OCI-LY3 (cell line): ENCODE data around the gene MED17.
"Not testable (repeated sequence)": the region's sequence is repeated elsewhere in the genome, so short reads cannot be mapped to it uniquely, and the experiment has no call there.

Source experiments
- H2AFZ ChIP-seq: fragments of 200-600, 300-600 bp; shearing (Covaris generic); 2 replicates; pipeline ENCODE4 v1.6.0; 2014; ENCODE audit warnings: antibody characterized with exemption, low read depth, low read length
- H3K27ac ChIP-seq: fragments of 200-600, 300-600 bp; sonication (generic); 2 replicates; pipeline ENCODE4 v1.5.1; 2014; ENCODE audit warnings: mild to moderate bottlenecking, low read length, moderate library complexity, mixed read lengths
- H3K27me3 ChIP-seq: fragments of 200-600, 300-600 bp; sonication (generic); 2 replicates; pipeline ENCODE4 v1.6.1; 2014; ENCODE audit warnings: low read depth, low read length, mixed read lengths
- H3K36me3 ChIP-seq: fragments of 200-600, 300-600 bp; sonication (generic); replicated peaks from 2 replicates; pipeline ENCODE3; 2014; ENCODE audit warnings: low read depth, low read length, mixed read lengths
- H3K4me1 ChIP-seq: fragments of 300-600, 200-600 bp; sonication (generic); 2 replicates; pipeline ENCODE4 v1.6.1; 2014; ENCODE audit warnings: low read length, mixed read lengths
- H3K4me2 ChIP-seq: fragments of 200-600, 300-600 bp; sonication (generic); 2 replicates; pipeline ENCODE4 v1.6.1; 2014; ENCODE audit warnings: low read length, mixed read lengths
- H3K4me3 ChIP-seq: fragments of 300-600, 200-600 bp; sonication (generic); 2 replicates; pipeline ENCODE4 v1.5.1; 2014; ENCODE audit warnings: antibody characterized with exemption, mild to moderate bottlenecking, low read length, moderate library complexity
- H3K79me2 ChIP-seq: fragments of 300-600, 200-600 bp; shearing (Covaris generic); 2 replicates; pipeline ENCODE4 v1.6.1; 2014; ENCODE audit warnings: mild to moderate bottlenecking, low read length, mixed read lengths
- H3K9ac ChIP-seq: fragments of 300-600, 200-600 bp; shearing (Covaris generic); 2 replicates; pipeline ENCODE4 v1.6.0; 2014; ENCODE audit warnings: mild to moderate bottlenecking, low read length, moderate library complexity
- H3K9me3 ChIP-seq: fragments of 200-600, 300-600 bp; shearing (Covaris generic); 2 replicates; pipeline ENCODE4 v1.6.1; 2014; ENCODE audit warnings: low read length, mixed read lengths; ENCODE audit not compliant: insufficient read depth
- H4K20me1 ChIP-seq: fragments of 200-600, 300-600 bp; sonication (generic); 2 replicates; pipeline ENCODE4 v1.6.1; 2016; ENCODE audit warnings: low read length, mixed read lengths; ENCODE audit not compliant: insufficient read depth
- EZH2phosphoT487 ChIP-seq: fragments of 200-600 bp; shearing (Covaris generic); IDR thresholded peaks from 2 replicates; pipeline ENCODE4 v1.6.1; 2018; ENCODE audit warnings: antibody characterized with exemption, mixed run types, low read depth
- TF ChIP-seq, protein P1 (sequence below): fragments of 200-600, 300-600 bp; sonication (generic); IDR thresholded peaks from 2 replicates; pipeline ENCODE4 v1.5.1; 2014; ENCODE audit warnings: antibody characterized with exemption, low read length, low read depth

The MED17 gene

DNA sequence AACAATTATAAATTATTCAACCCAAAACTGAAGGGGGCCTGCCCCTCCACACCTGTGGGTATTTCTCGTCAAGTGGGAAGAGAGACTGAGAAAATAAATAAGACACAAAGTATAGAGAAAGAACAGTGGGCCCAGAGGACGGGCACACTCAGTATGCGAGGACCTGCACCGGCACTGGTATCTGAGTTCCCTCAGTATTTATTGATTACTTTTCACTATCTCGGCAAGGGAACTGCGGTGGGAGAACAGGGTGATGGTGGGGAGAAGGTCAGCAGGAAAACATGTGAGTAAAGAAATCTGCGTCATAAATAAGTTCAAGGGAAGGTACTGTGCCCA, 39.4 kb upstream of the MED17 start:
- H2AFZ ChIP-seq = no peak overlapping the region
- no peak overlapping the region for H3K4me3 ChIP-seq
- H3K79me2 ChIP-seq = peaks cover 33% of the 10 kb centered on the region
- no peak overlapping the region for H3K27ac ChIP-seq
- peaks cover 9% of the 10 kb centered on the region for H3K36me3 ChIP-seq
- H3K27me3 ChIP-seq = no peaks in the 10 kb centered on the region
- H3K9me3 ChIP-seq = no peaks in the 10 kb centered on the region
- no peak overlapping the region for H3K9ac ChIP-seq
- no peak overlapping the region for H3K4me2 ChIP-seq
- peaks cover under 1% of the 10 kb centered on the region; the same call in 1 of the 2 replicates for H4K20me1 ChIP-seq
- no peak for TF ChIP-seq EZH2phosphoT487
- TF ChIP-seq, protein P1, sequence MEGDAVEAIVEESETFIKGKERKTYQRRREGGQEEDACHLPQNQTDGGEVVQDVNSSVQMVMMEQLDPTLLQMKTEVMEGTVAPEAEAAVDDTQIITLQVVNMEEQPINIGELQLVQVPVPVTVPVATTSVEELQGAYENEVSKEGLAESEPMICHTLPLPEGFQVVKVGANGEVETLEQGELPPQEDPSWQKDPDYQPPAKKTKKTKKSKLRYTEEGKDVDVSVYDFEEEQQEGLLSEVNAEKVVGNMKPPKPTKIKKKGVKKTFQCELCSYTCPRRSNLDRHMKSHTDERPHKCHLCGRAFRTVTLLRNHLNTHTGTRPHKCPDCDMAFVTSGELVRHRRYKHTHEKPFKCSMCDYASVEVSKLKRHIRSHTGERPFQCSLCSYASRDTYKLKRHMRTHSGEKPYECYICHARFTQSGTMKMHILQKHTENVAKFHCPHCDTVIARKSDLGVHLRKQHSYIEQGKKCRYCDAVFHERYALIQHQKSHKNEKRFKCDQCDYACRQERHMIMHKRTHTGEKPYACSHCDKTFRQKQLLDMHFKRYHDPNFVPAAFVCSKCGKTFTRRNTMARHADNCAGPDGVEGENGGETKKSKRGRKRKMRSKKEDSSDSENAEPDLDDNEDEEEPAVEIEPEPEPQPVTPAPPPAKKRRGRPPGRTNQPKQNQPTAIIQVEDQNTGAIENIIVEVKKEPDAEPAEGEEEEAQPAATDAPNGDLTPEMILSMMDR = no peak
- peaks cover 8% of the 10 kb centered on the region for H3K4me1 ChIP-seq

DNA sequence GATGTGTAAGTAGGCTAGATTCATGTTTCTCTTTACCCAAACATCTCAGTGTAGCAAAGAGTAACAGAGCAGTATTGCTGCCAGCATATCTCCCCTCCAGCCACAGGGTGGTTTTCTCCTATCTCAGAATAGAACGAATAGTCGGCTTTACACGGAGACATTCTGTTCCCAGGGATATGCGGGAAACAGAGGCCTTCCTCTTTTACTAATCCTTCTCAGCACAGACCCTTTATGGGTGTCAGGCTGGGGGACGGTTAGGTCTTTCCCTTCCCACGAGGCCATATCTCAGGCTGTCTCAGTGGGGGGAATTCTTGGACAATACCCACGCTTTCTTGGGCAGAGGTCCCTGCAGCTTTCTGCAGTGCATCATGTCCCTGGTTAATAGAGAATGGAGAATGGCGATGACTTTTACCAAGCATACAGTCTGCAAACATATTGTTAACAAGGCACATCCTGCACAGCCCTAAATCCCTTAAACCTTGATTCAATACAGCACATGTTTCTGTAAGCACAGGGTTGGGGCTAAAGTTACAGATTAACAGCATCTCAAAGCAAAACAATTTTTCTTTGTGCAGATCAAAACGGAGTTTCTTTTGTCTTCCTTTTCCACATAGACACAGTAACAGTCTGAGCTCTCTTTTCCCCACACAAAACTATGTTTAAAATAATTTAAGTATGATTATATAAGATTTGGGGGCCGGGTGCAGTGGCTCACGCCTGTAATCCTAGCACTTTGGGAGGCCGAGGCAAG, 38.9 kb upstream of the MED17 start:
- H3K36me3 ChIP-seq, H3K9me3 ChIP-seq, H3K27ac ChIP-seq, H3K4me1 ChIP-seq, H3K4me3 ChIP-seq, H2AFZ ChIP-seq, H3K4me2 ChIP-seq, H3K27me3 ChIP-seq, H4K20me1 ChIP-seq, H3K9ac ChIP-seq: not testable (repeated sequence)
- H3K79me2 ChIP-seq = peaks cover 28% of the 10 kb centered on the region

DNA sequence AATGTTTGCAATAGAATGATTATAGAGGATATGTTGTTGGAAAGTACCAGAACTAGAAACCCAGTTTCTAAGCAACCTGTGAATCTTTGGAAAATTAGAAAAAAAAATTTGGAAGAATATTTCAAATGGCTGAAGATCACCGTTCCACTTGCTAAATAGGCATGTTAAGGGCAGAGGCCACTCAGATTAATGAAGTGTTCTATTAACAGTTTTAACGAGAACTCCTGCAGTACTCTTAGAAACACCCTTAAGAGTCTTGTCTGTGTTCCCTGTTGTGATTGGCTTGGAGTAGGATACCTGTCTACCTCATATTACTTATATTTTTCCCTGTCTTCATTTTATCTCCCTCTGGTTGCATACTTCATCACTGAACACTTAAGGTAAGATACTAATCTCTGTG, 38.0 kb upstream of the MED17 start:
- Histone ChIP-seq H3K4me1 (peaks cover 8% of the 10 kb centered on the region), H3K9me3 (no peaks in the 10 kb centered on the region), H3K27ac (no peak overlapping the region), H3K27me3 (no peaks in the 10 kb centered on the region), H3K4me2 (no peak overlapping the region), H3K79me2 (peaks cover 19% of the 10 kb centered on the region), H4K20me1 (no peaks in the 10 kb centered on the region), H2AFZ (no peak overlapping the region), H3K9ac (no peak overlapping the region), H3K4me3 (no peak overlapping the region), H3K36me3 (no peaks in the 10 kb centered on the region)
- TF ChIP-seq, protein P1 = no peak
- no peak for TF ChIP-seq EZH2phosphoT487

DNA sequence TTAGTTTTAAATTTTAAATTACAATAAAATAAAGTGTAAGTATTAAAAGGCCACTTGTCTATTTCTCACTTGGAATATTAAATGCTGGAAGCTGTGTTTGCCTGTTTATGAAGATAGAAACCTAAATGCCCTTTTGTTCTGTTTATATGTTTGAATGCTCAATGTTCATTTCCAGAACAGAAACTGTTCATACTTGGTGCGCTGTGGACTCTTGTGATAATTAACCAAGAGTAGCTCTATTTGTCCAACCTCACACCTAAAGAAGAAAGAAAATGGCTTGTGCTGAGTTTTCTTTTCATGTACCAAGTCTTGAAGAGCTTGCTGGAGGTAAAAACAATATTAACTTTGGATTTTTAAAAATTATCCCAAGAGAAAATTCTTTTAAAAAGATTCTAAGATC, 37.0 kb upstream of the MED17 start:
- no peak overlapping the region for H2AFZ ChIP-seq
- H3K9me3 ChIP-seq = no peaks in the 10 kb centered on the region
- no peak overlapping the region for H3K4me3 ChIP-seq
- H3K27ac ChIP-seq = no peak overlapping the region
- peaks cover 10% of the 10 kb centered on the region for H3K79me2 ChIP-seq
- H3K4me1 ChIP-seq = peaks cover 8% of the 10 kb centered on the region
- H4K20me1 ChIP-seq = no peaks in the 10 kb centered on the region
- no peaks in the 10 kb centered on the region for H3K36me3 ChIP-seq
- no peaks in the 10 kb centered on the region for H3K27me3 ChIP-seq
- TF ChIP-seq, protein P1 = no peak
- no peak for TF ChIP-seq EZH2phosphoT487
- no peak overlapping the region for H3K9ac ChIP-seq
- H3K4me2 ChIP-seq = no peak overlapping the region
